HepG2 (cell line): Measurements from ENCODE around the gene PDE2A. TPM values are rescaled to one million over a fixed set of nuclear protein-coding genes. Genes with fewer than 3 reads are reported as not detected.
A peak's percentile ranks its signal among the peaks of the same experiment; 100 is the strongest.

Experiments used
- ATAC-seq: fragments of 200-7000 bp; cut with Tn5 transposase; 3 replicates; pipeline ENCODE4 v1.9.1; 2020; ENCODE audit warnings: mild to moderate bottlenecking, moderate library complexity
- BruUV-seq: library from RNA; stranded (reverse); fragments of 400-500 nt; replicated peaks from 2 replicates; lab custom pipeline; 2021; lab: Mats Ljungman, UMichigan
- CTCF ChIA-PET: fragments of 300-600 bp; formaldehyde crosslinking; extraction: SDS; loops from one replicate; lab custom pipeline; 2021; ENCODE audit warnings: low total read pairs, inconsistent platforms, low intra/inter-chr PET ratio; lab: Yijun Ruan, JAX
- POLR2A ChIA-PET: fragments of 350-600 bp; sonication (Branson Sonifier 250); formaldehyde crosslinking; loops from one replicate; lab custom pipeline; 2020; ENCODE audit warnings: antibody characterized with exemption, inconsistent platforms; lab: Yijun Ruan, JAX
- DNase-seq: peaks from one replicate; pipeline ENCODE4 v3.0.0-alpha.2; 2015; ENCODE audit warnings: low spot score
- FAIRE-seq: peaks from 3 replicates; lab custom pipeline; 2011; peaks lifted over from hg19 to GRCh38; lab: Jason Lieb, UNC
- H2AFZ ChIP-seq: one replicate; pipeline ENCODE4 v1.6.1; 2011; ENCODE audit warnings: low read length, inconsistent platforms
- H3K27ac ChIP-seq: fragments of 300-600 bp; 3 replicates; pipeline ENCODE4 v1.8.0; 2011; ENCODE audit warnings: mixed run types, mild to moderate bottlenecking, mixed read lengths, low read length, inconsistent platforms; ENCODE audit not compliant: insufficient read depth; ENCODE audit errors: extremely low read length
- H3K27me3 ChIP-seq, 2 experiments: fragments of 200-600 bp in 1 of 2; 2 replicates in 1 of 2; 3 replicates in 1 of 2; pipeline versions ENCODE4 v1.6.0 to v1.8.0; 2011; ENCODE audit warnings: low read length in 2 of 2, mild to moderate bottlenecking in 2 of 2, moderate library complexity in 2 of 2, inconsistent platforms in 1 of 2; ENCODE audit not compliant: insufficient read depth in 2 of 2, control insufficient read depth in 1 of 2
- H3K36me3 ChIP-seq, 2 experiments: fragments of 200-600 bp in 1 of 2; replicated peaks in 1 of 2; 2 replicates in 1 of 2; 3 replicates in 1 of 2; pipeline versions ENCODE4 v1.5.1 to v1.8.0; 2011; ENCODE audit warnings: low read length in 2 of 2, inconsistent platforms in 1 of 2; ENCODE audit not compliant: insufficient read depth in 2 of 2, control insufficient read depth in 1 of 2
- H3K4me1 ChIP-seq: 2 replicates; pipeline ENCODE4 v1.5.1; 2012; ENCODE audit warnings: low read length, inconsistent platforms; ENCODE audit not compliant: insufficient read depth
- H3K4me2 ChIP-seq: 2 replicates; pipeline ENCODE4 v1.6.0; 2011; ENCODE audit warnings: low read depth, low read length, inconsistent platforms
- H3K4me3 ChIP-seq, 3 experiments: fragments of 200-600 bp in 1 of 3; sonication (generic), shearing (Covaris generic) in 1 of 3; replicated peaks in 1 of 3; 2 replicates each; pipeline ENCODE4 v1.5.1; 2011 to 2016; ENCODE audit warnings: low read length in 3 of 3, inconsistent platforms in 2 of 3, low read depth in 2 of 3, mild to moderate bottlenecking in 2 of 3, control low read depth in 1 of 3, mixed read lengths in 1 of 3; ENCODE audit not compliant: insufficient read depth in 1 of 3
- H3K79me2 ChIP-seq: one replicate; pipeline ENCODE4 v1.6.1; 2011; ENCODE audit warnings: low read length, inconsistent platforms; ENCODE audit not compliant: insufficient read depth
- H3K9ac ChIP-seq: 2 replicates; pipeline ENCODE4 v1.6.0; 2011; ENCODE audit warnings: mild to moderate bottlenecking, low read depth, low read length, inconsistent platforms; ENCODE audit not compliant: insufficient read depth
- H3K9me3 ChIP-seq: 2 replicates; pipeline ENCODE4 v1.5.1; 2012; ENCODE audit warnings: mild to moderate bottlenecking, low read length
- H4K20me1 ChIP-seq: 2 replicates; pipeline ENCODE4 v1.6.0; 2011; ENCODE audit warnings: inconsistent platforms, mild to moderate bottlenecking, low read length, moderate library complexity; ENCODE audit not compliant: insufficient read depth
- CREBL2 ChIP-seq: sonication (generic); formaldehyde crosslinking; IDR thresholded peaks from 2 replicates; pipeline ENCODE4 v1.8.1; 2023; ENCODE audit warnings: missing genetic modification reagents, mild to moderate bottlenecking, borderline replicate concordance
- GABPB1 ChIP-seq: IDR thresholded peaks from 2 replicates; pipeline ENCODE4 v1.6.1; 2016; ENCODE audit warnings: mild to moderate bottlenecking, missing genetic modification reagents, moderate library complexity, missing compliant biosample characterization
- HNRNPLL ChIP-seq: fragments of 200-400 bp; formaldehyde crosslinking; IDR thresholded peaks from 2 replicates; pipeline ENCODE4 v1.6.1; 2017; ENCODE audit warnings: mild to moderate bottlenecking, low read depth, low read length; ENCODE audit not compliant: poor library complexity, severe bottlenecking
- NFAT5 ChIP-seq: sonication (generic); formaldehyde crosslinking; IDR thresholded peaks from 2 replicates; pipeline ENCODE4 v1.4.0; 2020; ENCODE audit warnings: missing genetic modification reagents
- STAG1 ChIP-seq: sonication (generic); formaldehyde crosslinking; IDR thresholded peaks from 2 replicates; pipeline ENCODE4 v1.4.0; 2020; ENCODE audit warnings: missing genetic modification reagents
- ZBTB42 ChIP-seq: sonication (generic); formaldehyde crosslinking; IDR thresholded peaks from 2 replicates; pipeline ENCODE4 v1.5.0; 2020; ENCODE audit warnings: mild to moderate bottlenecking, missing genetic modification reagents
- ZNF687 ChIP-seq: sonication (generic); formaldehyde crosslinking; IDR thresholded peaks from 2 replicates; pipeline ENCODE4 v1.5.1; 2020; ENCODE audit warnings: mild to moderate bottlenecking, missing genetic modification reagents, moderate library complexity
- WGBS: methylation state at CpG from one replicate; pipeline ENCODE4 v1.1.6; 2017; ENCODE audit warnings: low lambda C conversion rate; 5-methylcytosine and 5-hydroxymethylcytosine counted together
- in situ Hi-C: cut with HindIII; loops from 2 replicates; pipeline ENCODE4 v1.10.0; 2017; ENCODE audit warnings: low pct_unique_long_range_greater_than_20kb; ENCODE audit not compliant: extremely low pct_ligation_motif_present
- intact Hi-C: fragments of 100-400 bp; cut with micrococcal nuclease; formaldehyde crosslinking; loops from one replicate; pipeline ENCODE4 v1.10.0; 2022; ENCODE audit not compliant: unreplicated experiment
- polyA plus RNA-seq, 8 experiments: library from polyadenylated mRNA; depleted of rRNA in 3 of 8; stranded (reverse) in 7 of 8; unstranded in 1 of 8; fragments of >200 nt; fragmentation: Illumina TruSeq in 4 of 8; extraction: Trizol in 4 of 8; gene quantifications; 2 replicates each; pipeline versions ENCODE4 v1.2.1 to v1.2.3, GENCODE V29; 2011 to 2016; ENCODE audit warnings: low read depth in 4 of 8, missing spikeins in 1 of 8, mixed read lengths in 1 of 8; ENCODE audit not compliant: insufficient read depth in 1 of 8
- total RNA-seq, 5 experiments: library from RNA; depleted of rRNA; stranded (reverse); fragments of >200 nt; fragmentation: Illumina TruSeq; extraction: Trizol; gene quantifications; 2 replicates each; pipeline ENCODE4 v1.2.3, GENCODE V29; 2016; ENCODE audit warnings: low read depth in 1 of 5
- TF ChIP-seq, protein P1 (sequence below): sonication (generic); formaldehyde crosslinking; IDR thresholded peaks from 2 replicates; pipeline ENCODE4 v1.4.0; 2020; ENCODE audit warnings: missing genetic modification reagents

The PDE2A gene
- total and polyA plus RNA-seq, 2 of the 13 experiments (the other 11 are each of a cell fraction or from before 2014, with no cell fraction given), result 3.1 TPM; not detected in 1

- Histone ChIP-seq H3K9me3 (no peaks in the 10 kb centered on the region), H2AFZ (no peak overlapping the region), H3K79me2 (no peaks in the 10 kb centered on the region), H3K4me2 (peak overlapping the region; percentile 79), H3K9ac (no peak overlapping the region), H3K27ac (no peak overlapping the region), H3K27me3 (peaks cover 20 to 71% of the 10 kb centered on the region in 2 experiments), H3K4me3 (peak overlapping the region; percentile 53 to 71 (median 54)), H4K20me1 (peaks cover 9% of the 10 kb centered on the region; the same call in 1 of the 2 replicates), H3K4me1 (no peaks in the 10 kb centered on the region), H3K36me3 (no peaks in the 10 kb centered on the region)
- 4% methylated on average over 14 of the region's 74 CpGs for WGBS
- intact Hi-C loops (no loop called here), in situ Hi-C loops (no loop called here)
- POLR2A ChIA-PET, result no interaction called here
- DNase-seq, result peak; percentile 48
- ATAC-seq, result peak; percentile 81
- no peak for FAIRE-seq
- CTCF ChIA-PET, result interaction anchor here (0.7 to 3.1 kb wide), 4 partner anchors 8 to 94 kb away, joined by 3 to 29 read pairs (median 5); no protein-coding TSS in a partner anchor
- BruUV-seq, result no TSS peak
- TF ChIP-seq STAG1 (CRISPR knock-in tag) (peak; percentile 54), HNRNPLL (peak; percentile 47), GABPB1 (peak; percentile 45; the same call in 1 of the 2 replicates), ZBTB42 (CRISPR knock-in tag) (no peak), ZNF687 (CRISPR knock-in tag) (peak; percentile 39), CREBL2 (CRISPR knock-in tag) (no peak), NFAT5 (CRISPR knock-in tag) (no peak)
- TF ChIP-seq, protein P1, sequence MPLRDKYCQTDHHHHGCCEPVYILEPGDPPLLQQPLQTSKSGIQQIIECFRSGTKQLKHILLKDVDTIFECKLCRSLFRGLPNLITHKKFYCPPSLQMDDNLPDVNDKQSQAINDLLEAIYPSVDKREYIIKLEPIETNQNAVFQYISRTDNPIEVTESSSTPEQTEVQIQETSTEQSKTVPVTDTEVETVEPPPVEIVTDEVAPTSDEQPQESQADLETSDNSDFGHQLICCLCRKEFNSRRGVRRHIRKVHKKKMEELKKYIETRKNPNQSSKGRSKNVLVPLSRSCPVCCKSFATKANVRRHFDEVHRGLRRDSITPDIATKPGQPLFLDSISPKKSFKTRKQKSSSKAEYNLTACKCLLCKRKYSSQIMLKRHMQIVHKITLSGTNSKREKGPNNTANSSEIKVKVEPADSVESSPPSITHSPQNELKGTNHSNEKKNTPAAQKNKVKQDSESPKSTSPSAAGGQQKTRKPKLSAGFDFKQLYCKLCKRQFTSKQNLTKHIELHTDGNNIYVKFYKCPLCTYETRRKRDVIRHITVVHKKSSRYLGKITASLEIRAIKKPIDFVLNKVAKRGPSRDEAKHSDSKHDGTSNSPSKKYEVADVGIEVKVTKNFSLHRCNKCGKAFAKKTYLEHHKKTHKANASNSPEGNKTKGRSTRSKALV (CRISPR knock-in tag), result peak; percentile 73; the same call in 1 of the 2 replicates
Observed at GRCh38 chr11:72589802-72590761, 84.1 kb downstream of the PDE2A start.
